GM12878 (cell line): ENCODE measurements around the gene ECPAS. TPM values are rescaled to one million over a fixed set of nuclear protein-coding genes. Genes with fewer than 3 reads are reported as not detected.

Experiments
- ATAC-seq: fragments of 200-7000 bp; cut with Tn5 transposase; 3 replicates; pipeline ENCODE4 v1.9.1; 2020; ENCODE audit warnings: mild to moderate bottlenecking, moderate library complexity
- BruUV-seq: library from RNA; stranded (reverse); fragments of 400-500 nt; replicated peaks from 2 replicates; lab custom pipeline; 2021; lab: Mats Ljungman, UMichigan
- CTCF ChIA-PET: fragments of 300-600 bp; sonication (Branson Sonifier 250); formaldehyde crosslinking; extraction: SDS; loops from one replicate; lab custom pipeline; 2021; ENCODE audit warnings: inconsistent platforms; lab: Yijun Ruan, JAX
- POLR2A ChIA-PET: fragments of 350-600 bp; formaldehyde crosslinking; extraction: SDS; loops from one replicate; lab custom pipeline; 2021; ENCODE audit warnings: inconsistent platforms; lab: Charles Lee
- RAD21 ChIA-PET: fragments of 300-600 bp; sonication (Branson Sonifier 250); formaldehyde crosslinking; loops from one replicate; lab custom pipeline; 2023; ENCODE audit warnings: antibody characterized with exemption; ENCODE audit not compliant: unreplicated experiment; lab: Charles Lee
- SMC1A ChIA-PET: fragments of 300-600 bp; sonication (Branson Sonifier 250); formaldehyde crosslinking; loops from one replicate; lab custom pipeline; 2023; ENCODE audit not compliant: unreplicated experiment, uncharacterized antibody; lab: Charles Lee
- DNase-seq: peaks from one replicate; pipeline ENCODE4 v3.0.0-alpha.2; 2011; ENCODE audit warnings: low read depth, low spot score
- FAIRE-seq: peaks from 3 replicates; lab custom pipeline; 2011; peaks lifted over from hg19 to GRCh38; lab: Jason Lieb, UNC
- H2AFZ ChIP-seq: 2 replicates; pipeline ENCODE4 v1.6.0; 2011; ENCODE audit warnings: low read depth, low read length, control low read depth; ENCODE audit not compliant: control insufficient read depth
- H3K27ac ChIP-seq: 2 replicates; pipeline ENCODE4 v1.5.1; 2011; ENCODE audit warnings: control low read depth; ENCODE audit not compliant: control insufficient read depth, insufficient read depth
- H3K27me3 ChIP-seq, 2 experiments: replicated peaks in 1 of 2; 2 replicates each; pipeline versions ENCODE4 v1.6.0 to v1.6.1; 2011; ENCODE audit warnings: low read length in 1 of 2; ENCODE audit not compliant: control insufficient read depth in 2 of 2, insufficient read depth in 2 of 2
- H3K36me3 ChIP-seq, 2 experiments: 2 replicates each; pipeline ENCODE4 v1.5.1; 2011; ENCODE audit warnings: low read length in 1 of 2; ENCODE audit not compliant: control insufficient read depth in 2 of 2, insufficient read depth in 2 of 2
- H3K4me1 ChIP-seq: 2 replicates; pipeline ENCODE4 v1.6.1; 2011; ENCODE audit warnings: mild to moderate bottlenecking, low read length, moderate library complexity, mixed read lengths; ENCODE audit not compliant: control insufficient read depth, insufficient read depth
- H3K4me2 ChIP-seq: 2 replicates; pipeline ENCODE4 v1.6.0; 2011; ENCODE audit warnings: control low read depth; ENCODE audit not compliant: control insufficient read depth, insufficient read depth
- H3K4me3 ChIP-seq: fragments of 200-600 bp; sonication (generic); 2 replicates; pipeline ENCODE4 v1.5.1; 2016
- H3K79me2 ChIP-seq: 2 replicates; pipeline ENCODE4 v1.6.0; 2011; ENCODE audit warnings: low read length; ENCODE audit not compliant: control insufficient read depth, insufficient read depth
- H3K9ac ChIP-seq: 2 replicates; pipeline ENCODE4 v1.8.0; 2011; ENCODE audit warnings: low read length, control low read depth, mixed read lengths; ENCODE audit not compliant: control insufficient read depth, insufficient read depth
- H3K9me3 ChIP-seq: replicated peaks from 3 replicates; pipeline ENCODE4 v1.5.1; 2011; ENCODE audit warnings: mild to moderate bottlenecking, low read length; ENCODE audit not compliant: control insufficient read depth, insufficient read depth
- H4K20me1 ChIP-seq: 2 replicates; pipeline ENCODE4 v1.6.0; 2011; ENCODE audit not compliant: control insufficient read depth, insufficient read depth
- CBX5 ChIP-seq: sonication (generic); IDR thresholded peaks from 2 replicates; pipeline ENCODE4 v1.6.1; 2016; ENCODE audit warnings: low read depth, moderate library complexity, mild to moderate bottlenecking, inconsistent platforms
- EGR1 ChIP-seq, 2 experiments: IDR thresholded peaks; 1 replicate in 1 of 2; 2 replicates in 1 of 2; pipeline ENCODE4 v1.6.1; 2011 to 2012; ENCODE audit warnings: low read depth in 2 of 2, low read length in 2 of 2, borderline replicate concordance in 1 of 2, mild to moderate bottlenecking in 1 of 2, moderate library complexity in 1 of 2
- ESRRA ChIP-seq: IDR thresholded peaks from 2 replicates; pipeline ENCODE4 v1.6.1; 2012; ENCODE audit warnings: mild to moderate bottlenecking, low read length, improper control_type of control experiment
- FOS ChIP-seq: IDR thresholded peaks from 3 replicates; pipeline ENCODE4 v1.6.1; 2011; ENCODE audit warnings: borderline replicate concordance; ENCODE audit not compliant: insufficient read length; ENCODE audit errors: extremely low read depth
- HDGF ChIP-seq: fragments of 450-650 bp; IDR thresholded peaks from 2 replicates; pipeline ENCODE4 v1.6.1; 2016; ENCODE audit warnings: antibody characterized with exemption
- IKZF1 ChIP-seq: fragments of 450-650 bp; conservative IDR thresholded peaks from 2 replicates; pipeline ENCODE4 v1.6.1; 2017; ENCODE audit warnings: antibody characterized with exemption, mild to moderate bottlenecking
- KAT2A ChIP-seq: conservative IDR thresholded peaks from 2 replicates; pipeline ENCODE4 v1.6.1; 2011; ENCODE audit warnings: low read depth, low read length; ENCODE audit not compliant: control insufficient read depth
- MEF2B ChIP-seq: fragments of 450-650 bp; IDR thresholded peaks from 2 replicates; pipeline ENCODE4 v1.6.1; 2018; ENCODE audit warnings: mild to moderate bottlenecking, moderate library complexity; ENCODE audit not compliant: partially characterized antibody, poor library complexity, severe bottlenecking
- PML ChIP-seq: IDR thresholded peaks from 2 replicates; pipeline ENCODE4 v1.6.1; 2012; ENCODE audit warnings: low read length, inconsistent platforms
- POLR2AphosphoS2 ChIP-seq: IDR thresholded peaks from 2 replicates; pipeline ENCODE4 v1.6.1; 2011; ENCODE audit warnings: low read depth, mild to moderate bottlenecking, low read length, improper control_type of control experiment, moderate library complexity
- RFX5 ChIP-seq: IDR thresholded peaks from 2 replicates; pipeline ENCODE4 v1.6.1; 2011; ENCODE audit warnings: low read depth, low read length, improper control_type of control experiment
- SUZ12 ChIP-seq: fragments of 200-600 bp; sonication (generic); IDR thresholded peaks from one replicate; pipeline ENCODE4 v1.6.1; 2018; ENCODE audit warnings: antibody characterized with exemption, mild to moderate bottlenecking; ENCODE audit not compliant: unreplicated experiment
- TBL1XR1 ChIP-seq: IDR thresholded peaks from 2 replicates; pipeline ENCODE4 v1.6.1; 2012; ENCODE audit warnings: low read depth, low read length, improper control_type of control experiment
- ZNF24 ChIP-seq: fragments of 450-650 bp; IDR thresholded peaks from 2 replicates; pipeline ENCODE4 v1.6.1; 2017; ENCODE audit warnings: antibody characterized with exemption, mild to moderate bottlenecking
- ZZZ3 ChIP-seq: IDR thresholded peaks from 2 replicates; pipeline ENCODE4 v1.6.1; 2011; ENCODE audit warnings: low read depth; ENCODE audit not compliant: control insufficient read depth, insufficient read length
- WGBS: methylation state at CpG from one replicate; pipeline ENCODE4 v1.1.6; 2016; ENCODE audit warnings: low lambda C conversion rate; ENCODE audit not compliant: insufficient replicate concordance, insufficient coverage; ENCODE audit errors: missing lambda C conversion rate; 5-methylcytosine and 5-hydroxymethylcytosine counted together
- in situ Hi-C: fragments of 300-500 bp; cut with MboI; formaldehyde crosslinking; loops from 9 replicates; pipeline ENCODE4 v1.14.3; 2018; ENCODE audit warnings: mixed read lengths
- intact Hi-C: fragments of 100-400 bp; cut with micrococcal nuclease; formaldehyde crosslinking; loops from one replicate; pipeline ENCODE4 v1.14.2; 2022; ENCODE audit not compliant: unreplicated experiment
- polyA plus RNA-seq, 11 experiments: library from polyadenylated mRNA; depleted of rRNA in 4 of 11; unstranded in 6 of 11; stranded (reverse) in 5 of 11; fragments of >200 nt; fragmentation: Nextera tagmentation in 4 of 11; fragmentation: Illumina TruSeq in 1 of 11; extraction: Ambion mirVana in 4 of 11; extraction: Trizol in 1 of 11; gene quantifications; 1 replicate in 1 of 11; 2 replicates in 10 of 11; pipeline versions ENCODE4 v1.2.1 to v1.2.3, GENCODE V29; 2011 to 2016; ENCODE audit warnings: inconsistent platforms in 2 of 11, missing spikeins in 2 of 11, low read depth in 1 of 11
- total RNA-seq, 4 experiments: library from RNA; depleted of rRNA in 3 of 4; stranded (reverse); fragments of >200 nt in 3 of 4; fragmentation: Illumina TruSeq in 1 of 4; extraction: Trizol in 1 of 4; gene quantifications; 2 replicates each; pipeline versions ENCODE4 v1.2.1 to v1.2.3, GENCODE V29; 2013 to 2021
- TF ChIP-seq, protein P1 (sequence below): fragments of 450-650 bp; IDR thresholded peaks from 2 replicates; pipeline ENCODE4 v1.6.1; 2016; ENCODE audit warnings: mild to moderate bottlenecking
- TF ChIP-seq, protein P2 (sequence below): fragments of 450-650 bp; IDR thresholded peaks from 2 replicates; pipeline ENCODE4 v1.6.1; 2017; ENCODE audit warnings: borderline replicate concordance
- TF ChIP-seq, protein P3 (sequence below): fragments of 450-650 bp; IDR thresholded peaks from 2 replicates; pipeline ENCODE4 v1.6.1; 2016; ENCODE audit warnings: mild to moderate bottlenecking
- TF ChIP-seq, protein P4 (sequence below): IDR thresholded peaks from 2 replicates; pipeline ENCODE4 v1.6.1; 2012; ENCODE audit warnings: low read depth, low read length, improper control_type of control experiment

Gene ECPAS
- total and polyA plus RNA-seq, 10 of the 15 experiments (the other 5 are each of a cell fraction or from before 2014, with no cell fraction given): 11.2 to 69.8 (median 50.1) TPM

DNA sequence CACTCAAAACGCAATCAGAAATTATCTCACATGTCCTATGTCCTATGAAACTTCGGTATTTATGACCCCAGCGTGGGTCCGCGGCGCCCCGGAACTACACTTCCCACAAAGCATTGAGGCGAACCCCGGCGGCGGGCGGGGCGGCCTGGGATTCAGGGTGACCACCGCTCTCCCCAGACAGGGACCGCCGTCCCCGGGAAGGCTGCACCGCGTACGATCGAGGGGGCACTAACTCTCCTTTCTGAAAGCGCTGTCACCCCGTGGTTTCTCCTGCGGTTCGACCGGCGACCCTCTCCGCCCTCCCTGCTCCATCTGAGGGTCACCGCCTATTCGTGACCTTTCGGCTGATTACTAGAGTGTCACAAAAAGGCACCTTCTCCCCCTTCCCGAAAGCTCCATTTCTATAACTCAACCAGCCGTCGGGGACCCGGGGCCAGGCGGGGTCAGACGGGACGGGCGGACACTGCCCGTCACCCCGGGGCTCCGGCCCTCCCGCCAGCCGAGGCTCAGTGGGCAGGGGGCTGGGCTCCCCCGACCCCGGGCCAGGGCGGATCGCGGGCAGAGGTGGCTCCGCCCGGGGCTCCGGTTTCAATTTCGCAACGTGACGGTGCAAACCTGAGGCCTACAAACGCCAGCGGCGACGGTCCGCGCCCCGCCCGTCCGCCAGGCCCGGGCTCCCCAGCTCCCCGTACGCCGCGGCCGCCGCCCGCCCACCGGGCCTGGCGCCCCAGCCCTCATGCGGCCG, 1.3 kb downstream of the ECPAS start:
- H3K4me2 ChIP-seq: peak overlapping the region; percentile 80
- peaks cover 1% of the 10 kb centered on the region; the same call in 1 of the 2 replicates for H3K4me1 ChIP-seq
- peak overlapping the region; percentile 61 for H2AFZ ChIP-seq
- under 1% methylated on average over 76 of the region's 76 CpGs for WGBS
- ChIA-PET POLR2A (interaction anchor here (1.4 to 2.1 kb wide), 3 partner anchors 10 to 24 kb away, joined by 3 to 11 read pairs (median 6); no protein-coding TSS in a partner anchor), RAD21 (no interaction called here), CTCF (no interaction called here), SMC1A (interaction anchor here (1.2 kb wide), 1 partner anchor 82 kb away, joined by 3 read pairs; no protein-coding TSS in a partner anchor)
- H3K27me3 ChIP-seq: no peaks in the 10 kb centered on the region
- no peaks in the 10 kb centered on the region; a peak in 1 of 4 replicates for H3K36me3 ChIP-seq
- in situ Hi-C loops: no loop called here
- H3K79me2 ChIP-seq: peaks cover 53% of the 10 kb centered on the region
- DNase-seq (no peak), FAIRE-seq (no peak), ATAC-seq (peak; percentile 81)
- H3K9ac ChIP-seq: peak overlapping the region; percentile 94
- no peaks in the 10 kb centered on the region for H4K20me1 ChIP-seq
- no TSS peak for BruUV-seq
- H3K4me3 ChIP-seq: peak overlapping the region; percentile 85
- peak overlapping the region; percentile 96 for H3K27ac ChIP-seq
- H3K9me3 ChIP-seq: no peaks in the 10 kb centered on the region; the same call in 2 of the 3 replicates
- intact Hi-C loops: loop anchor here (2.0 kb wide), 1 partner anchor 148 kb away; the partner anchor contains the start of gene DNAJC25
- TF ChIP-seq, protein P1, sequence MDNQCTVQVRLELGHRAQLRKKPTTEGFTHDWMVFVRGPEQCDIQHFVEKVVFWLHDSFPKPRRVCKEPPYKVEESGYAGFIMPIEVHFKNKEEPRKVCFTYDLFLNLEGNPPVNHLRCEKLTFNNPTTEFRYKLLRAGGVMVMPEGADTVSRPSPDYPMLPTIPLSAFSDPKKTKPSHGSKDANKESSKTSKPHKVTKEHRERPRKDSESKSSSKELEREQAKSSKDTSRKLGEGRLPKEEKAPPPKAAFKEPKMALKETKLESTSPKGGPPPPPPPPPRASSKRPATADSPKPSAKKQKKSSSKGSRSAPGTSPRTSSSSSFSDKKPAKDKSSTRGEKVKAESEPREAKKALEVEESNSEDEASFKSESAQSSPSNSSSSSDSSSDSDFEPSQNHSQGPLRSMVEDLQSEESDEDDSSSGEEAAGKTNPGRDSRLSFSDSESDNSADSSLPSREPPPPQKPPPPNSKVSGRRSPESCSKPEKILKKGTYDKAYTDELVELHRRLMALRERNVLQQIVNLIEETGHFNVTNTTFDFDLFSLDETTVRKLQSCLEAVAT: 0 out of 2 replicates have a peak, but pooled peaks have one; percentile 12
- TF ChIP-seq PML (no peak), ESRRA (no peak), FOS (no peak), HDGF (peak; percentile 66; the same call in 1 of the 2 replicates), TBL1XR1 (no peak), KAT2A (no peak), IKZF1 (peak; percentile 87), SUZ12 (no peak), ZNF24 (no peak), ZZZ3 (no peak), EGR1 (IDR thresholded peaks at IDR 0.05; ENCODE audit: borderline replicate concordance in 1 of 2, low read depth in 2 of 2, low read length in 2 of 2) (no peak), RFX5 (no peak), CBX5 (no peak), POLR2AphosphoS2 (no peak), MEF2B (peak; percentile 39)
- TF ChIP-seq, protein P2, sequence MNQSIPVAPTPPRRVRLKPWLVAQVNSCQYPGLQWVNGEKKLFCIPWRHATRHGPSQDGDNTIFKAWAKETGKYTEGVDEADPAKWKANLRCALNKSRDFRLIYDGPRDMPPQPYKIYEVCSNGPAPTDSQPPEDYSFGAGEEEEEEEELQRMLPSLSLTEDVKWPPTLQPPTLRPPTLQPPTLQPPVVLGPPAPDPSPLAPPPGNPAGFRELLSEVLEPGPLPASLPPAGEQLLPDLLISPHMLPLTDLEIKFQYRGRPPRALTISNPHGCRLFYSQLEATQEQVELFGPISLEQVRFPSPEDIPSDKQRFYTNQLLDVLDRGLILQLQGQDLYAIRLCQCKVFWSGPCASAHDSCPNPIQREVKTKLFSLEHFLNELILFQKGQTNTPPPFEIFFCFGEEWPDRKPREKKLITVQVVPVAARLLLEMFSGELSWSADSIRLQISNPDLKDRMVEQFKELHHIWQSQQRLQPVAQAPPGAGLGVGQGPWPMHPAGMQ: no peak
- TF ChIP-seq, protein P3, sequence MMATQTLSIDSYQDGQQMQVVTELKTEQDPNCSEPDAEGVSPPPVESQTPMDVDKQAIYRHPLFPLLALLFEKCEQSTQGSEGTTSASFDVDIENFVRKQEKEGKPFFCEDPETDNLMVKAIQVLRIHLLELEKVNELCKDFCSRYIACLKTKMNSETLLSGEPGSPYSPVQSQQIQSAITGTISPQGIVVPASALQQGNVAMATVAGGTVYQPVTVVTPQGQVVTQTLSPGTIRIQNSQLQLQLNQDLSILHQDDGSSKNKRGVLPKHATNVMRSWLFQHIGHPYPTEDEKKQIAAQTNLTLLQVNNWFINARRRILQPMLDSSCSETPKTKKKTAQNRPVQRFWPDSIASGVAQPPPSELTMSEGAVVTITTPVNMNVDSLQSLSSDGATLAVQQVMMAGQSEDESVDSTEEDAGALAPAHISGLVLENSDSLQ: no peak; the same call in 1 of the 2 replicates
- TF ChIP-seq, protein P4, sequence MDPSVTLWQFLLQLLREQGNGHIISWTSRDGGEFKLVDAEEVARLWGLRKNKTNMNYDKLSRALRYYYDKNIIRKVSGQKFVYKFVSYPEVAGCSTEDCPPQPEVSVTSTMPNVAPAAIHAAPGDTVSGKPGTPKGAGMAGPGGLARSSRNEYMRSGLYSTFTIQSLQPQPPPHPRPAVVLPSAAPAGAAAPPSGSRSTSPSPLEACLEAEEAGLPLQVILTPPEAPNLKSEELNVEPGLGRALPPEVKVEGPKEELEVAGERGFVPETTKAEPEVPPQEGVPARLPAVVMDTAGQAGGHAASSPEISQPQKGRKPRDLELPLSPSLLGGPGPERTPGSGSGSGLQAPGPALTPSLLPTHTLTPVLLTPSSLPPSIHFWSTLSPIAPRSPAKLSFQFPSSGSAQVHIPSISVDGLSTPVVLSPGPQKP: no peak
